B cell (primary cell): ENCODE results near the gene PCDHB13. TPM values are rescaled to one million over a fixed set of nuclear protein-coding genes. Genes with fewer than 3 reads are reported as not detected.

Source experiments
- ATAC-seq: fragments of 200-7000 bp; cut with Tn5 transposase; one replicate; pipeline ENCODE4 v1.10.0; 2021; ENCODE audit warnings: low read depth, mild to moderate bottlenecking, moderate number of reproducible peaks, moderate library complexity
- CTCF ChIA-PET: fragments of 350-600 bp; sonication (Branson Sonifier 250); formaldehyde crosslinking; loops from one replicate; lab custom pipeline; 2021; ENCODE audit warnings: antibody characterized with exemption, inconsistent platforms; lab: Charles Lee
- POLR2A ChIA-PET: fragments of 350-600 bp; sonication (Branson Sonifier 250); formaldehyde crosslinking; loops from one replicate; lab custom pipeline; 2021; ENCODE audit warnings: antibody characterized with exemption; lab: Charles Lee
- DNase-seq: peaks from one replicate; pipeline ENCODE4 v3.0.0; 2013
- H2AFZ ChIP-seq: 2 replicates; pipeline ENCODE4 v1.6.1; 2012; ENCODE audit warnings: mild to moderate bottlenecking, low read depth, low read length; ENCODE audit not compliant: insufficient read depth, poor library complexity, severe bottlenecking
- H3K27ac ChIP-seq, 2 donors: 1 replicate in 1 of 2; 2 replicates in 1 of 2; pipeline ENCODE4 v1.5.1; 2012 to 2013; ENCODE audit warnings: low read length in 2 of 2, mild to moderate bottlenecking in 2 of 2, moderate library complexity in 1 of 2
- H3K27me3 ChIP-seq, 4 experiments: fragments of 200-600 bp in 1 of 4; sonication (generic) in 1 of 4; replicated peaks in 1 of 4; 1 replicate in 2 of 4; 2 replicates in 2 of 4; pipeline versions ENCODE4 v1.6.1 to v1.7.0; 2013 to 2016; ENCODE audit warnings: low read length in 3 of 4, mild to moderate bottlenecking in 2 of 4, mixed read lengths in 1 of 4, moderate library complexity in 1 of 4; ENCODE audit not compliant: insufficient read depth in 4 of 4, control insufficient read depth in 3 of 4; ENCODE audit errors: control extremely low read depth in 1 of 4
- H3K36me3 ChIP-seq, 2 experiments: replicated peaks in 1 of 2; 1 replicate in 1 of 2; 2 replicates in 1 of 2; pipeline versions ENCODE4 v1.6.1 to v1.7.1; 2013; ENCODE audit warnings: low read length in 1 of 2; ENCODE audit not compliant: insufficient read depth in 2 of 2, control insufficient read depth in 1 of 2; ENCODE audit errors: control extremely low read depth in 1 of 2, extremely low read depth in 1 of 2
- H3K4me1 ChIP-seq, 2 donors: fragments of 200-600 bp in 1 of 2; sonication (generic) in 1 of 2; 1 replicate in 1 of 2; 2 replicates in 1 of 2; pipeline versions ENCODE4 v1.5.1 to v1.6.1; 2013 to 2017; ENCODE audit warnings: low read length in 2 of 2; ENCODE audit not compliant: control insufficient read depth in 2 of 2, insufficient read depth in 2 of 2
- H3K4me2 ChIP-seq: replicated peaks from 2 replicates; pipeline ENCODE3; 2012; ENCODE audit warnings: mild to moderate bottlenecking, low read depth, low read length; ENCODE audit not compliant: poor library complexity, severe bottlenecking
- H3K4me3 ChIP-seq, 5 experiments: fragments of 200-600 bp in 1 of 5; sonication (generic) in 1 of 5; 1 replicate in 3 of 5; 2 replicates in 2 of 5; pipeline versions ENCODE4 v1.5.1 to v1.7.0; 2011 to 2016; ENCODE audit warnings: low read length in 4 of 5, mild to moderate bottlenecking in 4 of 5, low read depth in 2 of 5, control low read depth in 1 of 5, moderate library complexity in 1 of 5; ENCODE audit not compliant: insufficient read depth in 1 of 5; ENCODE audit errors: control extremely low read depth in 1 of 5, extremely low read depth in 1 of 5
- H3K79me2 ChIP-seq: fragments of 200-600 bp; sonication (generic); one replicate; pipeline ENCODE4 v1.6.0; 2016; ENCODE audit warnings: low read length; ENCODE audit not compliant: control insufficient read depth, insufficient read depth
- H3K9ac ChIP-seq: fragments of 200-600 bp; sonication (generic); 2 replicates; pipeline ENCODE4 v1.6.1; 2017; ENCODE audit warnings: mild to moderate bottlenecking, low read length, moderate library complexity
- H3K9me3 ChIP-seq, 3 donors: one replicate each; pipeline versions ENCODE4 v1.6.1 to v1.7.1; 2013; ENCODE audit warnings: low read length in 2 of 3; ENCODE audit not compliant: control insufficient read depth in 2 of 3, insufficient read depth in 1 of 3; ENCODE audit errors: control extremely low read depth in 1 of 3
- H4K20me1 ChIP-seq: 2 replicates; pipeline ENCODE4 v1.6.0; 2012; ENCODE audit warnings: mild to moderate bottlenecking, low read length; ENCODE audit not compliant: insufficient read depth, control insufficient read depth, poor library complexity, severe bottlenecking
- H3K27ac Mint-ChIP-seq: one replicate; pipeline ENCODE4 v1.8.0; 2021; ENCODE audit warnings: mixed read lengths
- H3K27me3 Mint-ChIP-seq: one replicate; pipeline ENCODE4 v1.8.0; 2021; ENCODE audit warnings: mixed read lengths
- H3K4me1 Mint-ChIP-seq: one replicate; pipeline ENCODE4 v1.8.0; 2021; ENCODE audit warnings: mixed read lengths
- H3K4me3 Mint-ChIP-seq: one replicate; pipeline ENCODE4 v1.8.0; 2021; ENCODE audit warnings: mixed read lengths
- H3K9me3 Mint-ChIP-seq: one replicate; pipeline ENCODE4 v1.8.0; 2022; ENCODE audit warnings: mixed read lengths; ENCODE audit not compliant: insufficient read depth
- EZH2 ChIP-seq: IDR thresholded peaks from 2 replicates; pipeline ENCODE4 v1.6.1; 2012; ENCODE audit warnings: borderline replicate concordance, low read depth, mild to moderate bottlenecking, moderate library complexity, low read length; ENCODE audit not compliant: insufficient read depth, poor library complexity, severe bottlenecking
- WGBS: methylation state at CpG from one replicate; pipeline ENCODE4 v1.1.5; 2013; ENCODE audit warnings: missing lambda C conversion rate; ENCODE audit not compliant: insufficient coverage; 5-methylcytosine and 5-hydroxymethylcytosine counted together
- intact Hi-C: fragments of 100-400 bp; cut with micrococcal nuclease; formaldehyde crosslinking; loops from one replicate; pipeline ENCODE4 v1.10.0; 2022
- polyA plus RNA-seq: library from polyadenylated mRNA; depleted of rRNA; stranded (reverse); fragments of >200 nt; gene quantifications from 2 replicates; pipeline ENCODE4 v1.2.3, GENCODE V29; 2012
- total RNA-seq, 2 donors: library from RNA; stranded (reverse); fragments of 120-200 nt in 1 of 2; gene quantifications; 1 replicate in 1 of 2; 2 replicates in 1 of 2; pipeline versions ENCODE4 v1.2.3 to v1.2.4, GENCODE V29; 2013 to 2022
- TF ChIP-seq, protein P1 (sequence below): fragments of 200-600 bp; IDR thresholded peaks from one replicate; pipeline ENCODE4 v1.8.0; 2022; ENCODE audit warnings: antibody characterized with exemption, mild to moderate bottlenecking

The PCDHB13 gene
- total and polyA plus RNA-seq, 2 donors (not counting 1 experiment from before 2014, with no cell fraction given), result not detected

DNA sequence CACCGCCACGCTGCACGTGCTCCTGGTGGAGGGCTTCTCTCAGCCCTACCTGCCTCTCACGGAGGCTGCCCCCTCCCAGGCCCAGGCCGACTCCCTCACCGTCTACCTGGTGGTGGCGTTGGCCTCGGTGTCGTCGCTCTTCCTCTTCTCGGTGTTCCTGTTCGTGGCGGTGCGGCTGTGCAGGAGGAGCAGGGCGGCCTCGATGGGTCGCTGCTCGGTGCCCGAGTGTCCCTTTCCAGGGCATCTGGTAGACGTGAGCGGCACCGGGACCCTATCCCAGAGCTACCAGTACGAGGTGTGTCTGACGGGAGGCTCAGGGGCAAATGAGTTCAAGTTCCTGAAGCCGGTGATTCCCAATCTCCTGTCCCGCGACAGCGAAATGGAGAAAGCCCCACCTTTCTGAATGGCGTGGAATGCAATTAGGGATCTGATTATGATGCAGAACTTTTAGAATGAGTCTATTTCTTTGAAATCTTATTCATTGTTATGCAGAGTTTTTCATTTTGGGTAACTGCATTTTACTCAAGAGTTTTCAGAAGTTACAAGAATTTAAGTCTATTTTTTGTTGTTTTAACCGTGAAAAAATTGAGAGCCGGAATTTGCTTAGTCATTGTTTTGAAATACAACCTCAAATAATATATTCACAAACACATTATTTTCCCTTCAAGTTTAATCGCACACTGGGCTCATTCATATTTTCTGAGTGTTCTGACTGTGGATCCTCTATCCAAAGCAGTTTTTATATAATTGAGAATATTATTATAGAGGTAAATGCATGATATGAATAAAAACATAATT lies 23.0 kb downstream of the PCDHB13 start:
- DNase-seq, result no peak
- Histone ChIP-seq H3K27ac (no peak overlapping the region), H3K27me3 (peaks cover 0 to 33% (median 17%) of the 10 kb centered on the region in 4 experiments), H2AFZ (no peak overlapping the region), H3K36me3 (no peaks in the 10 kb centered on the region), H3K4me1 (no peaks in the 10 kb centered on the region), H3K79me2 (no peaks in the 10 kb centered on the region), H4K20me1 (no peaks in the 10 kb centered on the region), H3K9ac (no peak overlapping the region), H3K4me3 (no peak overlapping the region), H3K9me3 (peaks cover 4 to 50% (median 40%) of the 10 kb centered on the region in 3 donors), H3K4me2 (no peak overlapping the region)
- no peaks in the 10 kb centered on the region for H3K4me1 Mint-ChIP-seq
- no peak overlapping the region for H3K4me3 Mint-ChIP-seq
- whole genome bisulfite sequencing, result 39% methylated on average over 27 of the region's 32 CpGs
- POLR2A ChIA-PET, result no interaction called here
- CTCF ChIA-PET, result no interaction called here
- ATAC-seq, result no peak
- peaks cover 17% of the 10 kb centered on the region for H3K9me3 Mint-ChIP-seq
- intact Hi-C loops, result no loop called here
- H3K27me3 Mint-ChIP-seq, result peaks cover 29% of the 10 kb centered on the region
- H3K27ac Mint-ChIP-seq, result no peak overlapping the region
- TF ChIP-seq EZH2, result no peak
- TF ChIP-seq, protein P1, sequence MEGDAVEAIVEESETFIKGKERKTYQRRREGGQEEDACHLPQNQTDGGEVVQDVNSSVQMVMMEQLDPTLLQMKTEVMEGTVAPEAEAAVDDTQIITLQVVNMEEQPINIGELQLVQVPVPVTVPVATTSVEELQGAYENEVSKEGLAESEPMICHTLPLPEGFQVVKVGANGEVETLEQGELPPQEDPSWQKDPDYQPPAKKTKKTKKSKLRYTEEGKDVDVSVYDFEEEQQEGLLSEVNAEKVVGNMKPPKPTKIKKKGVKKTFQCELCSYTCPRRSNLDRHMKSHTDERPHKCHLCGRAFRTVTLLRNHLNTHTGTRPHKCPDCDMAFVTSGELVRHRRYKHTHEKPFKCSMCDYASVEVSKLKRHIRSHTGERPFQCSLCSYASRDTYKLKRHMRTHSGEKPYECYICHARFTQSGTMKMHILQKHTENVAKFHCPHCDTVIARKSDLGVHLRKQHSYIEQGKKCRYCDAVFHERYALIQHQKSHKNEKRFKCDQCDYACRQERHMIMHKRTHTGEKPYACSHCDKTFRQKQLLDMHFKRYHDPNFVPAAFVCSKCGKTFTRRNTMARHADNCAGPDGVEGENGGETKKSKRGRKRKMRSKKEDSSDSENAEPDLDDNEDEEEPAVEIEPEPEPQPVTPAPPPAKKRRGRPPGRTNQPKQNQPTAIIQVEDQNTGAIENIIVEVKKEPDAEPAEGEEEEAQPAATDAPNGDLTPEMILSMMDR, result no peak

DNA sequence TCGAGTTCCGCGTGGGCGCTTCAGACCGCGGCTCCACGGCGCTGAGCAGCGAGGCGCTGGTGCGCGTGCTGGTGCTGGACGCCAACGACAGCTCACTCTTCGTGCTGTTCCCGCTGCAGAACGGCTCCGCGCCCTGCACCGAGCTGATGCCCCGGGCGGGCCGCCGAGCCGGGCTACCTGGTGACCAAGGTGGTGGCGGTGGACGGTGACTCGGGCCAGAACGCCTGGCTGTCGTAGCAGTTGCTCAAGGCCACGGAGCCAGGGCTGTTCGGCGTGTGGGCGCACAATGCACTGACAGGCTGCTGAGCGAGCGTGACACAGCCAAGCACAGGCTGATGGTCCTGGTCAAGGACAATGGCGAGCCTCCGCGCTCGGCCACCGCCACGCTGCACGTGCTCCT lies 27.8 kb downstream of the PCDHB13 start:
- TF ChIP-seq EZH2, result no peak
- TF ChIP-seq, protein P1, result no peak
- H3K27ac ChIP-seq, result no peak overlapping the region
- H3K9ac ChIP-seq, result no peak overlapping the region
- no peak overlapping the region for H3K4me3 ChIP-seq
- Mint-ChIP-seq H3K27ac (no peak overlapping the region), H3K4me3 (no peak overlapping the region), H3K9me3 (peaks cover 17% of the 10 kb centered on the region), H3K27me3 (peaks cover 32% of the 10 kb centered on the region), H3K4me1 (no peaks in the 10 kb centered on the region)
- DNase-seq (no peak), ATAC-seq (no peak)
- 48% methylated on average over 43 of the region's 43 CpGs for WGBS
- peaks cover 0 to 34% (median 15%) of the 10 kb centered on the region in 4 experiments for H3K27me3 ChIP-seq
- H3K9me3 ChIP-seq, result peaks cover 2 to 67% (median 49%) of the 10 kb centered on the region in 3 donors
- no peaks in the 10 kb centered on the region for H3K79me2 ChIP-seq
- no peak overlapping the region for H2AFZ ChIP-seq
- no peaks in the 10 kb centered on the region for H4K20me1 ChIP-seq
- H3K4me1 ChIP-seq, result no peaks in the 10 kb centered on the region
- POLR2A ChIA-PET, result no interaction called here
- CTCF ChIA-PET, result no interaction called here
- no peak overlapping the region for H3K4me2 ChIP-seq
- no peaks in the 10 kb centered on the region for H3K36me3 ChIP-seq
- intact Hi-C loops, result no loop called here
